ENCODE measurements around the gene DNAH14. TPM values are rescaled to one million over a fixed set of nuclear protein-coding genes. Genes with fewer than 3 reads are reported as not detected.

Gene DNAH14
- total and polyA plus RNA-seq, 2 of the 13 experiments (the other 11 are each of a cell fraction or from before 2014, with no cell fraction given) = 4.5 to 27.5 TPM

DNA sequence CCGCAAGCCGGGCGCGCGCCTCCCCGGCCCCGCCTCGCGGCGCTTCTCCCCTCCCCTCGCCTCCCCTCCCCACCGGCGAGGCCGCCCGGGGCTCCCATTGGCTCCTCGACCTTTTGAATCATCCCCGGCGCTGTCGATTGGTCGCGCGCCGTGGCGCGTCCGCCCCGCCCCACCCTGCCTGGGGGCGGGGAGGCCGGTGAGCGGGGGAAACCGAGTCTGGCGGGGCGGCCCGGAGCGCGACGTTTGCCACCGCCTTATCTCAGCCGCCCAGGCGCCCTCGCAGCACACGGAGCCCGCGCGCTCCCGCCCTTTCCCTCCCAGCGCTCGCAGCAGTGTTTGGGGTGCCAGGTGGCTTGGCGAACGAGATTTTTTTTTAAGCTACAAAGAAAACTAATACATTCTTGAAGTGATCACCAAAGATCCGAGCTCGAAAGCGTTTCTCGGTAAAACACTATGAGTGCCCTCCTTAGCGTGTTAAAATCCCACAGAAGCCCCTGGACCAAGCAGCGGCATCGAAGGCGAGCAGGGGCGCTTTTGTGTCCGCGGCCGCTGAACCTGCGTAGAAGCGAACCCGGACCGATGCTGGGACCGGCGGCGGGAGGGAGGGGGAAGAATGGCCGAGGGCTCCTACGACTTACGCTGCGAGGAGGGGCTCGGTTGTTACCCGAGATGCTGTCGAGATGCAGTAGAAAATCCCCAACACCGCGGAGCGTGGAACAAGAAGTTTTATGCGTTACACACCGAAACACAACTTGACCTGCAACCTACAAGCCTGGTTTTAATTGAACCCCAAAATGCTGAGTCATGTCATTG is 498.8 kb downstream of the DNAH14 start (continued):
- TF ChIP-seq GFI1 (CRISPR knock-in tag; IDR thresholded peaks at IDR 0.05; ENCODE audit: borderline replicate concordance) = 0 out of 2 replicates have a peak, but pooled peaks have one; percentile 52
- TF ChIP-seq ZNF567 (CRISPR knock-in tag; IDR thresholded peaks at IDR 0.05; ENCODE audit: borderline replicate concordance) = no peak
- TF ChIP-seq ZNF563 (CRISPR knock-in tag; IDR thresholded peaks at IDR 0.05) = no peak; the same call in 1 of the 2 replicates
- TF ChIP-seq ZNF724P (CRISPR knock-in tag; IDR thresholded peaks at IDR 0.05; ENCODE audit: borderline replicate concordance) = no peak; the same call in 1 of the 2 replicates
- TF ChIP-seq, protein P1, sequence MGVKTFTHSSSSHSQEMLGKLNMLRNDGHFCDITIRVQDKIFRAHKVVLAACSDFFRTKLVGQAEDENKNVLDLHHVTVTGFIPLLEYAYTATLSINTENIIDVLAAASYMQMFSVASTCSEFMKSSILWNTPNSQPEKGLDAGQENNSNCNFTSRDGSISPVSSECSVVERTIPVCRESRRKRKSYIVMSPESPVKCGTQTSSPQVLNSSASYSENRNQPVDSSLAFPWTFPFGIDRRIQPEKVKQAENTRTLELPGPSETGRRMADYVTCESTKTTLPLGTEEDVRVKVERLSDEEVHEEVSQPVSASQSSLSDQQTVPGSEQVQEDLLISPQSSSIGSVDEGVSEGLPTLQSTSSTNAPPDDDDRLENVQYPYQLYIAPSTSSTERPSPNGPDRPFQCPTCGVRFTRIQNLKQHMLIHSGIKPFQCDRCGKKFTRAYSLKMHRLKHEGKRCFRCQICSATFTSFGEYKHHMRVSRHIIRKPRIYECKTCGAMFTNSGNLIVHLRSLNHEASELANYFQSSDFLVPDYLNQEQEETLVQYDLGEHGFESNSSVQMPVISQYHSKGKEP (CRISPR knock-in tag; IDR thresholded peaks at IDR 0.05) = no peak
- no peak for TF ChIP-seq ZNF605 (CRISPR knock-in tag; IDR thresholded peaks at IDR 0.05)
- peak; percentile 18; the same call in 1 of the 2 replicates for TF ChIP-seq RXRB (CRISPR knock-in tag; IDR thresholded peaks at IDR 0.05; ENCODE audit: borderline replicate concordance)
- TF ChIP-seq RARA (CRISPR knock-in tag; IDR thresholded peaks at IDR 0.05) = no peak
- TF ChIP-seq, protein P2, sequence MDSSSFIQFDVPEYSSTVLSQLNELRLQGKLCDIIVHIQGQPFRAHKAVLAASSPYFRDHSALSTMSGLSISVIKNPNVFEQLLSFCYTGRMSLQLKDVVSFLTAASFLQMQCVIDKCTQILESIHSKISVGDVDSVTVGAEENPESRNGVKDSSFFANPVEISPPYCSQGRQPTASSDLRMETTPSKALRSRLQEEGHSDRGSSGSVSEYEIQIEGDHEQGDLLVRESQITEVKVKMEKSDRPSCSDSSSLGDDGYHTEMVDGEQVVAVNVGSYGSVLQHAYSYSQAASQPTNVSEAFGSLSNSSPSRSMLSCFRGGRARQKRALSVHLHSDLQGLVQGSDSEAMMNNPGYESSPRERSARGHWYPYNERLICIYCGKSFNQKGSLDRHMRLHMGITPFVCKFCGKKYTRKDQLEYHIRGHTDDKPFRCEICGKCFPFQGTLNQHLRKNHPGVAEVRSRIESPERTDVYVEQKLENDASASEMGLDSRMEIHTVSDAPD (CRISPR knock-in tag; IDR thresholded peaks at IDR 0.05) = no peak
- TF ChIP-seq, protein P3, sequence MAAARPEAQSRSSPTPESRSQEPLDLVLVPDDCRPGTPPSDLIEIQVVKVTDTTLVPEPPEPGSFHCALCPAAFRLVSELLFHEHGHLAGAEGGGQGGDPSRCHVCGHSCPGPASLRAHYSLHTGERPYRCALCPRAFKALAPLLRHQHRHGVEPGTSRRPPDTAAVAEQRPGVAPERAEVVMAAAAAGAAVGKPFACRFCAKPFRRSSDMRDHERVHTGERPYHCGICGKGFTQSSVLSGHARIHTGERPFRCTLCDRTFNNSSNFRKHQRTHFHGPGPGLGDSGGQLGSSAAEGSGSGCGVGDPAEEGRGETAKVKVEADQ (CRISPR knock-in tag; IDR thresholded peaks at IDR 0.05; ENCODE audit: borderline replicate concordance) = no peak
- peak; percentile 58; the same call in 1 of the 2 replicates for TF ChIP-seq ZNF331 (CRISPR knock-in tag; IDR thresholded peaks at IDR 0.05)
- TF ChIP-seq RBM22 (optimal IDR thresholded peaks at IDR 0.05; ENCODE audit: low read length) = no peak
- no peak for TF ChIP-seq NBN (conservative IDR thresholded peaks at IDR 0.05)
- TF ChIP-seq, protein P4, sequence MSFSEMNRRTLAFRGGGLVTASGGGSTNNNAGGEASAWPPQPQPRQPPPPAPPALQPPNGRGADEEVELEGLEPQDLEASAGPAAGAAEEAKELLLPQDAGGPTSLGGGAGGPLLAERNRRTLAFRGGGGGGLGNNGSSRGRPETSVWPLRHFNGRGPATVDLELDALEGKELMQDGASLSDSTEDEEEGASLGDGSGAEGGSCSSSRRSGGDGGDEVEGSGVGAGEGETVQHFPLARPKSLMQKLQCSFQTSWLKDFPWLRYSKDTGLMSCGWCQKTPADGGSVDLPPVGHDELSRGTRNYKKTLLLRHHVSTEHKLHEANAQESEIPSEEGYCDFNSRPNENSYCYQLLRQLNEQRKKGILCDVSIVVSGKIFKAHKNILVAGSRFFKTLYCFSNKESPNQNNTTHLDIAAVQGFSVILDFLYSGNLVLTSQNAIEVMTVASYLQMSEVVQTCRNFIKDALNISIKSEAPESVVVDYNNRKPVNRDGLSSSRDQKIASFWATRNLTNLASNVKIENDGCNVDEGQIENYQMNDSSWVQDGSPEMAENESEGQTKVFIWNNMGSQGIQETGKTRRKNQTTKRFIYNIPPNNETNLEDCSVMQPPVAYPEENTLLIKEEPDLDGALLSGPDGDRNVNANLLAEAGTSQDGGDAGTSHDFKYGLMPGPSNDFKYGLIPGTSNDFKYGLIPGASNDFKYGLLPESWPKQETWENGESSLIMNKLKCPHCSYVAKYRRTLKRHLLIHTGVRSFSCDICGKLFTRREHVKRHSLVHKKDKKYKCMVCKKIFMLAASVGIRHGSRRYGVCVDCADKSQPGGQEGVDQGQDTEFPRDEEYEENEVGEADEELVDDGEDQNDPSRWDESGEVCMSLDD (CRISPR knock-in tag; IDR thresholded peaks at IDR 0.05; ENCODE audit: borderline replicate concordance) = peak; percentile 8; the same call in 1 of the 2 replicates
- no peak for TF ChIP-seq GPN1 (CRISPR knock-in tag; IDR thresholded peaks at IDR 0.05; ENCODE audit: borderline replicate concordance)
- no peak for TF ChIP-seq MBNL3 (CRISPR knock-in tag; conservative IDR thresholded peaks at IDR 0.05)
- TF ChIP-seq ZNF101 (CRISPR knock-in tag; IDR thresholded peaks at IDR 0.05; ENCODE audit: borderline replicate concordance, low read depth) = no peak; the same call in 1 of the 2 replicates
- no peak for TF ChIP-seq ZNF432 (CRISPR knock-in tag; IDR thresholded peaks at IDR 0.05; ENCODE audit: borderline replicate concordance)
- TF ChIP-seq MTF2 (CRISPR knock-in tag; IDR thresholded peaks at IDR 0.05; ENCODE audit: borderline replicate concordance) = peak; percentile 74
- no peak for TF ChIP-seq PITX1 (CRISPR knock-in tag; IDR thresholded peaks at IDR 0.05)
- TF ChIP-seq THAP11 (CRISPR knock-in tag; IDR thresholded peaks at IDR 0.05) = no peak
- no peak for TF ChIP-seq ZNF335 (CRISPR knock-in tag; IDR thresholded peaks at IDR 0.05)
- TF ChIP-seq ZNF556 (CRISPR knock-in tag; IDR thresholded peaks at IDR 0.05; ENCODE audit: borderline replicate concordance) = no peak
- no peak for TF ChIP-seq ZNF354B (CRISPR knock-in tag; IDR thresholded peaks at IDR 0.05)
